Lower lobe of right lung (tissue), 2 donors: ENCODE results near the gene UPF2. TPM values are rescaled to one million over a fixed set of nuclear protein-coding genes. Genes with fewer than 3 reads are reported as not detected.
"Not testable (repeated sequence)": the region's sequence is repeated elsewhere in the genome, so short reads cannot be mapped to it uniquely, and the experiment has no call there.

Source experiments
- ATAC-seq, 2 donors: fragments of 200-7000 bp; cut with Tn5 transposase; one replicate each; pipeline ENCODE4 v1.9.1; 2020 to 2022; ENCODE audit warnings: mild to moderate bottlenecking in 2 of 2, moderate library complexity in 2 of 2
- DNase-seq: peaks from one replicate; pipeline ENCODE4 v3.0.0-alpha.2; 2020
- H3K27ac ChIP-seq: fragments of 200-600 bp; one replicate; pipeline ENCODE4 v1.8.0; 2022
- H3K27me3 ChIP-seq: fragments of 200-600 bp; one replicate; pipeline ENCODE4 v1.8.0; 2022; ENCODE audit warnings: low read depth
- H3K36me3 ChIP-seq: fragments of 200-600 bp; one replicate; pipeline ENCODE4 v1.8.0; 2022; ENCODE audit warnings: mild to moderate bottlenecking
- H3K4me1 ChIP-seq: fragments of 200-600 bp; one replicate; pipeline ENCODE4 v1.8.0; 2022
- H3K4me3 ChIP-seq: fragments of 200-600 bp; one replicate; pipeline ENCODE4 v1.8.0; 2022; ENCODE audit warnings: mild to moderate bottlenecking
- H3K9me3 ChIP-seq: fragments of 200-600 bp; one replicate; pipeline ENCODE4 v1.8.0; 2022
- intact Hi-C: fragments of 100-400 bp; cut with DNase I; formaldehyde crosslinking; loops from one replicate; pipeline ENCODE4 v1.11.0; 2022
- total RNA-seq: library from RNA; stranded (reverse); fragmentation: NEBNext Ultra II Directional; extraction: Animal tissue kit (Norgen Biotek cat#: 25700); gene quantifications from one replicate; pipeline ENCODE4 v1.2.1, GENCODE V29; 2021
- TF ChIP-seq, protein P1 (sequence below): fragments of 200-600 bp; IDR thresholded peaks from one replicate; pipeline ENCODE4 v1.8.0; 2022; ENCODE audit warnings: antibody characterized with exemption, mild to moderate bottlenecking
- donor health status: DM: no; HTN: yes; CAD: no; lungs with severe emphysema.

UPF2 gene
- total RNA-seq, 1 donor from 2014 or later = 21.0 TPM

DNA sequence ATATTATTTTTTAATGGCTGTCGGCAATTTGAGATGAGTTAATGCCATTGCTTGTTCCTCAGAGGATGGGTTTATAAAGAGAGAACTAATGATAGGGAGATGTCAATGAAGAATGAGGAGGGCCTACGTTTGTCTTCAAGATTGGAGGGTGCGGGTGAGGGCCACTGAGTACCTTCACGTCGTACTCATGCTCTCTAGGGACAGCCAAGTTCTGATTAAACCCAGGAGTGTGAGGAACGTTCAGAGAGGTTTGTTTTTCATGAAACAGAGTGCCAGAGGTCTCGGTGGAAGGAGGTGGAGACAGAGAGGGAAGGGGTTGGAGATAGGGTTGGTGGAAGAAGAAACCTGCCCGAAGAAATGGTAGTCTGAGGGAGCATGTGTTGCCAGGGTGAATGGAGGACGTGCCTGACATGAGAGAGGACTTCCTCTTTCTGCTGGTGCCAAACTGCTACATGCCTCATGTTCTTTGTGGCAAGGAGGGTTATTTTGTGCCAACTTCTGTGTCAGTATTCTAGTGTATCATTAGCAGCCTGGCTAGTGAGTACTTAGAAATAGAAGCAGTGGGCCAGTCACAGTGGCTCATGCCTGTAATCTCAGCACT, 35.1 kb upstream of the UPF2 start:
- Histone ChIP-seq H3K4me3 (no peak overlapping the region), H3K27ac (no peak overlapping the region), H3K36me3 (peaks cover 16% of the 10 kb centered on the region), H3K4me1 (no peaks in the 10 kb centered on the region), H3K9me3 (no peaks in the 10 kb centered on the region), H3K27me3 (no peaks in the 10 kb centered on the region)
- DNase-seq (no peak), ATAC-seq (peak in 1 of 2 donors; percentile 25)
- TF ChIP-seq, protein P1, sequence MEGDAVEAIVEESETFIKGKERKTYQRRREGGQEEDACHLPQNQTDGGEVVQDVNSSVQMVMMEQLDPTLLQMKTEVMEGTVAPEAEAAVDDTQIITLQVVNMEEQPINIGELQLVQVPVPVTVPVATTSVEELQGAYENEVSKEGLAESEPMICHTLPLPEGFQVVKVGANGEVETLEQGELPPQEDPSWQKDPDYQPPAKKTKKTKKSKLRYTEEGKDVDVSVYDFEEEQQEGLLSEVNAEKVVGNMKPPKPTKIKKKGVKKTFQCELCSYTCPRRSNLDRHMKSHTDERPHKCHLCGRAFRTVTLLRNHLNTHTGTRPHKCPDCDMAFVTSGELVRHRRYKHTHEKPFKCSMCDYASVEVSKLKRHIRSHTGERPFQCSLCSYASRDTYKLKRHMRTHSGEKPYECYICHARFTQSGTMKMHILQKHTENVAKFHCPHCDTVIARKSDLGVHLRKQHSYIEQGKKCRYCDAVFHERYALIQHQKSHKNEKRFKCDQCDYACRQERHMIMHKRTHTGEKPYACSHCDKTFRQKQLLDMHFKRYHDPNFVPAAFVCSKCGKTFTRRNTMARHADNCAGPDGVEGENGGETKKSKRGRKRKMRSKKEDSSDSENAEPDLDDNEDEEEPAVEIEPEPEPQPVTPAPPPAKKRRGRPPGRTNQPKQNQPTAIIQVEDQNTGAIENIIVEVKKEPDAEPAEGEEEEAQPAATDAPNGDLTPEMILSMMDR = no peak
- intact Hi-C loops = no loop called here

GRCh38 chr10:12073526-12073925, 30.9 kb upstream of the UPF2 start:
- Histone ChIP-seq H3K27ac (no peak overlapping the region), H3K36me3 (peaks cover 8% of the 10 kb centered on the region), H3K27me3 (no peaks in the 10 kb centered on the region), H3K4me3 (no peak overlapping the region), H3K4me1 (peaks cover 11% of the 10 kb centered on the region), H3K9me3 (no peaks in the 10 kb centered on the region)
- no peak for DNase-seq
- intact Hi-C loops = no loop called here
- no peak for ATAC-seq
- TF ChIP-seq, protein P1 = no peak

GRCh38 chr10:12071441-12071840, 28.8 kb upstream of the UPF2 start:
- ATAC-seq, H3K36me3 ChIP-seq, intact Hi-C loops, H3K27me3 ChIP-seq, H3K9me3 ChIP-seq, DNase-seq, H3K27ac ChIP-seq, H3K4me3 ChIP-seq: not testable (repeated sequence)
- peaks cover 11% of the 10 kb centered on the region for H3K4me1 ChIP-seq

GRCh38 chr10:12068449-12069269, 26.1 kb upstream of the UPF2 start, which contains the start of gene DHTKD1:
Gene DHTKD1 (plus strand): TSS chr10:12068954. CDS start chr10:12069034, 80 bp downstream.
- H3K27me3 ChIP-seq = no peaks in the 10 kb centered on the region
- peak within 1 kb of the TSS; percentile 90 for H3K27ac ChIP-seq
- ATAC-seq (peak; percentile 100), DNase-seq (peak; percentile 99)
- peak within 1 kb of the TSS; percentile 96 for H3K4me3 ChIP-seq
- no peaks in the 10 kb centered on the region for H3K9me3 ChIP-seq
- intact Hi-C loops = no loop called here
- H3K36me3 ChIP-seq = no peaks in the 10 kb centered on the region
- TF ChIP-seq, protein P1 = peak; percentile 53
- peaks cover 11% of the 10 kb centered on the region for H3K4me1 ChIP-seq

DNA sequence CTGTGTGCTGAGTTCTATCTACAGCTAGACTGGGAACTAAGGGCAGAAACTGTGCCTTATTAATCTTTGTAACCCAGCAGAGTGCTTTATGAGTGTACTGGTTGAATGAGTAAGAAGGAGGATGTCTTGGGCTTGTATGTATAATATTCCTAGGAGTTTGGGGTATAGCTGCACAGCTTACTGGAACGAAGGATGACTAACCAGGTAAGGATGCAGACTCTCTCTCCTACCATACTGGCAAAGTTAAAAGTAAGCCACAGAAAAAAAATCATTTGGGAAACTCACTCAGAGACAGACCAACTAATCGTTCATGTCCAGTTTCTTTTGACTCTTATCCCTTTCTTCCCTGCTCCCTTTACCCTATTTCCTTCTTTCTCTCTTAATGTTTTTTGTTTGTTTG, 24.7 kb upstream of the UPF2 start:
- Histone ChIP-seq H3K4me1 (peaks cover 11% of the 10 kb centered on the region), H3K27ac (no peak overlapping the region), H3K4me3 (no peak overlapping the region), H3K36me3 (no peaks in the 10 kb centered on the region), H3K27me3 (no peaks in the 10 kb centered on the region), H3K9me3 (no peaks in the 10 kb centered on the region)
- DNase-seq = no peak
- intact Hi-C loops = no loop called here
- TF ChIP-seq, protein P1 = no peak
- ATAC-seq = no peak

GRCh38 chr10:12063483-12063818, 20.8 kb upstream of the UPF2 start:
- no peaks in the 10 kb centered on the region for H3K9me3 ChIP-seq
- TF ChIP-seq, protein P1 = no peak
- H3K36me3 ChIP-seq = no peaks in the 10 kb centered on the region
- ATAC-seq (no peak), DNase-seq (no peak)
- intact Hi-C loops = no loop called here
- no peak overlapping the region for H3K27ac ChIP-seq
- H3K27me3 ChIP-seq = no peaks in the 10 kb centered on the region
- H3K4me3 ChIP-seq = no peak overlapping the region
- H3K4me1 ChIP-seq = no peaks in the 10 kb centered on the region
